AG10803 (cell line): ENCODE results near the gene SLFN5.
A peak's percentile ranks its signal among the peaks of the same experiment; 100 is the strongest.

Experiments used
- DNase-seq: peaks from one replicate; pipeline ENCODE4 v3.0.0; 2010; ENCODE audit warnings: low read depth
- H3K4me3 ChIP-seq: 2 replicates; pipeline ENCODE4 v1.5.1; 2011; ENCODE audit warnings: mild to moderate bottlenecking, low read length, control low read depth
- CTCF ChIP-seq: conservative IDR thresholded peaks from 2 replicates; pipeline ENCODE4 v1.5.1; 2011; ENCODE audit warnings: mild to moderate bottlenecking, low read length, control low read depth, inconsistent platforms

SLFN5 gene

GRCh38 chr17:35242158-35242804 is 591 bp upstream of the SLFN5 start:
- peak; percentile 46 for DNase-seq
- no peak; the same call in 1 of the 2 replicates for TF ChIP-seq CTCF
- peak overlapping the region; percentile 93 for H3K4me3 ChIP-seq

DNA sequence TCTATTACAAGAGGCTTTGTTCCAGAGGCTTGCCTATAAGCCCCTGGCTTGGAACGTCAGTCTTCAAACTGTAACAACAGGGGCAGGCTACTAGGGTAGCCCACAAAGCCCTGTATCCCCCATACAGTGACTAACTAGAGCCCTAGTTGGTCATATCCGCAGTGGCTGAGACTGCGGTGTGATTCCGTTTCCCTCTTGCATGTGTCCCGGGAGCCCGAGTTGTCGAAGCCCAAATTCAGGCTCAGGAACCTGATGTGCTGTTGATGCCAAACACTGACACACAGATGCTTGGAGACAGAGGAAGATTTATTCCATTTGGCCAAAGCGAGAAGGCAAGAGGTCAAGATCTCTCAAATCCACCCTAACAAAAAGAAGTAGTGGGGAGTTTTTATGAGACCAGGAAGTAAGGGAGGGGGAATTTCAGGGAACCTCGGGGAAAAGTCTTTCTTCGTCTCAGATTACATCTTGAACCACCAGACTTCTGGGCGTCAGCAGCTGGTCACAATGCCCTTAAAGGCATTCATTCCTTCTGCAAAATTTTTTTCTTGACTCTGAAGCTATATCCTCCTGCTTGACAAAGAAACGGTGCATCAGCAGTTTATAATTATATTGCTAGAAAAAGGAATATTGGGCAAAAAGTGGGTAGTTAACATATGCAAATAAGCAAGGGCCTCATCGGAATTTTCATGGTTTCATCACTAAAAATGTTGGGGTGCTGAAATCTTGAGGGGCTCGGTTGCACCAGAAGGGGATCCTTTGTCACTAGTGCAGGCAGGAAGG is 879 bp downstream of the SLFN5 start:
- TF ChIP-seq CTCF, result no peak
- peak overlapping the region; percentile 93 for H3K4me3 ChIP-seq
- DNase-seq, result peak; percentile 72

GRCh38 chr17:35244341-35245195 is 1.7 kb downstream of the SLFN5 start:
- DNase-seq, result peak; percentile 94
- TF ChIP-seq CTCF, result no peak

GRCh38 chr17:35245196-35245486 is 2.3 kb downstream of the SLFN5 start:
- TF ChIP-seq CTCF, result no peak
- DNase-seq, result peak; percentile 96
- peak overlapping the region; percentile 93 for H3K4me3 ChIP-seq

More at GRCh38 chr17:35244341-35245195, 1.7 kb downstream of the SLFN5 start:
- H3K4me3 ChIP-seq, result peak overlapping the region; percentile 93

- peak; percentile 17 for DNase-seq
- TF ChIP-seq CTCF, result no peak
- no peak overlapping the region for H3K4me3 ChIP-seq
Measured at GRCh38 chr17:35252651-35253050, 9.8 kb downstream of the SLFN5 start.

- no peak overlapping the region for H3K4me3 ChIP-seq
- peak; percentile 98 for DNase-seq
- TF ChIP-seq CTCF, result no peak
Measured at GRCh38 chr17:35254107-35254773, 11.4 kb downstream of the SLFN5 start.
